ENCODE measurements around the gene LRRC8C.

DNA sequence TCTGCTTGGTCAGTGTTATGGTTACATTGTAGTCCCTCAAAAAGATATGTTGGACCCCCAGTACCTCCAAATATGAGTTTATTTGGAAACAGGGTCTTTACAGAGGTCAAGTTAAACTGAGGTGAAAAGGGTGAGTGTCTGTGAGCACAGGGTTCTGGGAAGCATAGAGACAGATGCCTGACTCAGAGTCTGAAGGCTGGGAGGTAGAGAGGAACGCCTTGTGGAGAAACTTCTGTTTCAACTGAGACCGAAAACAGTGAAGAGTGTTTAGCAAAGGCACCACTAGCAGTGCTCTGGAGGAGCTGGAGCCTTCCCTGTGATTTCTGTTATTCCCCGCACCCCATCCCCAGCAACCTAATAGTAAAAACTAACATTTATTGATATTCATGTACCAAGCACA is 122.7 kb downstream of the LRRC8C start:
- TF ChIP-seq, protein P1, sequence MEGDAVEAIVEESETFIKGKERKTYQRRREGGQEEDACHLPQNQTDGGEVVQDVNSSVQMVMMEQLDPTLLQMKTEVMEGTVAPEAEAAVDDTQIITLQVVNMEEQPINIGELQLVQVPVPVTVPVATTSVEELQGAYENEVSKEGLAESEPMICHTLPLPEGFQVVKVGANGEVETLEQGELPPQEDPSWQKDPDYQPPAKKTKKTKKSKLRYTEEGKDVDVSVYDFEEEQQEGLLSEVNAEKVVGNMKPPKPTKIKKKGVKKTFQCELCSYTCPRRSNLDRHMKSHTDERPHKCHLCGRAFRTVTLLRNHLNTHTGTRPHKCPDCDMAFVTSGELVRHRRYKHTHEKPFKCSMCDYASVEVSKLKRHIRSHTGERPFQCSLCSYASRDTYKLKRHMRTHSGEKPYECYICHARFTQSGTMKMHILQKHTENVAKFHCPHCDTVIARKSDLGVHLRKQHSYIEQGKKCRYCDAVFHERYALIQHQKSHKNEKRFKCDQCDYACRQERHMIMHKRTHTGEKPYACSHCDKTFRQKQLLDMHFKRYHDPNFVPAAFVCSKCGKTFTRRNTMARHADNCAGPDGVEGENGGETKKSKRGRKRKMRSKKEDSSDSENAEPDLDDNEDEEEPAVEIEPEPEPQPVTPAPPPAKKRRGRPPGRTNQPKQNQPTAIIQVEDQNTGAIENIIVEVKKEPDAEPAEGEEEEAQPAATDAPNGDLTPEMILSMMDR (IDR thresholded peaks at IDR 0.05), result no peak
- TF ChIP-seq POLR2AphosphoS5 (IDR thresholded peaks at IDR 0.05) (no peak), POLR2A (IDR thresholded peaks at IDR 0.05) (no peak), EP300 (IDR thresholded peaks at IDR 0.05) (no peak)

Data from upper lobe of left lung (tissue), 4 donors.